ENCODE results near the gene HOMEZ. TPM values are rescaled to one million over a fixed set of nuclear protein-coding genes. Genes with fewer than 3 reads are reported as not detected.
A peak's percentile ranks its signal among the peaks of the same experiment; 100 is the strongest.

HOMEZ gene
- total and polyA plus RNA-seq, 2 experiments from 2014 or later = 5.3 to 7.9 TPM

DNA sequence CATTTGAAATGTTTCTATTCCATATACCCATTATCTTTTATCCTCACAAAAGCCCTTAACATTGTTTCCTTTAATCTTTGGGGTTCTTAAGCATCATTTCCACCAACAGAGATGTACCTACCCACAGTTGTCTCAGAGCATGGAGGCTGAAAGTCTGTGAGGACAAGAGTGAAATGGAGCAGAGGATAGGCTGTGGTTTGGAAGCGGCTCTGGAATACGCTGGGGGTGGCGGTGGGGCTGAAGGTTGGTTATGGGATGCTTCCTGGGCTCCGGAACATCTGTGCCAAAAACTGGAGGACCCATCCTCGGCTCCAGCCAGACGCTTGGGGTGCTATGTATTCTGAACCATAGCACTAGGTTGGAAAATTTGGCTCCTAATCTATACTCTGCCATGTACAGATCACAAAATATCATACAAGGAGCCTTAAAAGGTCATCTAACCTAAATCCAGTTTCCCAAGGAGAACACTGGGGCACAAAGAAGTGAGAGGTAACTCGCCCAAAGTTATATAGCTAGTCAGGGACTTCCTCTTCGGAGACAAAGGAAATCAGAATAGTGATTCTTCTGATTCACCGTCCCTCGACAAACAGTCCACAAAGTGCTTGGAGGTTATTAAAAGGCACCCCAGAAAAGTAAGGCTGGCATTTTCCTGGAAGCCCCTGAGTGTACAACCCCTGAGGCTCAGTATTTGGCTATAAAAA is 14.2 kb upstream of the HOMEZ start:
- peaks cover 14% of the 10 kb centered on the region for H4K20me1 ChIP-seq (replicated peaks; ENCODE audit: insufficient read depth)
- peak overlapping the region; percentile 90 for H3K4me2 ChIP-seq
- no peaks in the 10 kb centered on the region for H3K36me3 ChIP-seq (ENCODE audit: insufficient read depth)
- peaks cover 10% of the 10 kb centered on the region for H3K4me1 ChIP-seq (ENCODE audit: insufficient read depth)
- H3K27ac ChIP-seq (ENCODE audit: low read depth) = no peak overlapping the region
- no peak for TF ChIP-seq STAT1 (IDR thresholded peaks at IDR 0.05; ENCODE audit: unreplicated experiment)
- TF ChIP-seq, protein P1, sequence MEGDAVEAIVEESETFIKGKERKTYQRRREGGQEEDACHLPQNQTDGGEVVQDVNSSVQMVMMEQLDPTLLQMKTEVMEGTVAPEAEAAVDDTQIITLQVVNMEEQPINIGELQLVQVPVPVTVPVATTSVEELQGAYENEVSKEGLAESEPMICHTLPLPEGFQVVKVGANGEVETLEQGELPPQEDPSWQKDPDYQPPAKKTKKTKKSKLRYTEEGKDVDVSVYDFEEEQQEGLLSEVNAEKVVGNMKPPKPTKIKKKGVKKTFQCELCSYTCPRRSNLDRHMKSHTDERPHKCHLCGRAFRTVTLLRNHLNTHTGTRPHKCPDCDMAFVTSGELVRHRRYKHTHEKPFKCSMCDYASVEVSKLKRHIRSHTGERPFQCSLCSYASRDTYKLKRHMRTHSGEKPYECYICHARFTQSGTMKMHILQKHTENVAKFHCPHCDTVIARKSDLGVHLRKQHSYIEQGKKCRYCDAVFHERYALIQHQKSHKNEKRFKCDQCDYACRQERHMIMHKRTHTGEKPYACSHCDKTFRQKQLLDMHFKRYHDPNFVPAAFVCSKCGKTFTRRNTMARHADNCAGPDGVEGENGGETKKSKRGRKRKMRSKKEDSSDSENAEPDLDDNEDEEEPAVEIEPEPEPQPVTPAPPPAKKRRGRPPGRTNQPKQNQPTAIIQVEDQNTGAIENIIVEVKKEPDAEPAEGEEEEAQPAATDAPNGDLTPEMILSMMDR (conservative IDR thresholded peaks at IDR 0.05; ENCODE audit: low read depth in 2 of 2) = no peak
- no peak for TF ChIP-seq NANOG (IDR thresholded peaks at IDR 0.05; ENCODE audit: borderline replicate concordance)
- no peak for TF ChIP-seq ZNF331 (CRISPR knock-in tag; IDR thresholded peaks at IDR 0.05; ENCODE audit: low read depth)
- TF ChIP-seq JUNB (IDR thresholded peaks at IDR 0.05; ENCODE audit: unreplicated experiment) = no peak
- TF ChIP-seq EZH2 (IDR thresholded peaks at IDR 0.05; ENCODE audit: low read depth, unreplicated experiment) = no peak
- TF ChIP-seq, protein P2, sequence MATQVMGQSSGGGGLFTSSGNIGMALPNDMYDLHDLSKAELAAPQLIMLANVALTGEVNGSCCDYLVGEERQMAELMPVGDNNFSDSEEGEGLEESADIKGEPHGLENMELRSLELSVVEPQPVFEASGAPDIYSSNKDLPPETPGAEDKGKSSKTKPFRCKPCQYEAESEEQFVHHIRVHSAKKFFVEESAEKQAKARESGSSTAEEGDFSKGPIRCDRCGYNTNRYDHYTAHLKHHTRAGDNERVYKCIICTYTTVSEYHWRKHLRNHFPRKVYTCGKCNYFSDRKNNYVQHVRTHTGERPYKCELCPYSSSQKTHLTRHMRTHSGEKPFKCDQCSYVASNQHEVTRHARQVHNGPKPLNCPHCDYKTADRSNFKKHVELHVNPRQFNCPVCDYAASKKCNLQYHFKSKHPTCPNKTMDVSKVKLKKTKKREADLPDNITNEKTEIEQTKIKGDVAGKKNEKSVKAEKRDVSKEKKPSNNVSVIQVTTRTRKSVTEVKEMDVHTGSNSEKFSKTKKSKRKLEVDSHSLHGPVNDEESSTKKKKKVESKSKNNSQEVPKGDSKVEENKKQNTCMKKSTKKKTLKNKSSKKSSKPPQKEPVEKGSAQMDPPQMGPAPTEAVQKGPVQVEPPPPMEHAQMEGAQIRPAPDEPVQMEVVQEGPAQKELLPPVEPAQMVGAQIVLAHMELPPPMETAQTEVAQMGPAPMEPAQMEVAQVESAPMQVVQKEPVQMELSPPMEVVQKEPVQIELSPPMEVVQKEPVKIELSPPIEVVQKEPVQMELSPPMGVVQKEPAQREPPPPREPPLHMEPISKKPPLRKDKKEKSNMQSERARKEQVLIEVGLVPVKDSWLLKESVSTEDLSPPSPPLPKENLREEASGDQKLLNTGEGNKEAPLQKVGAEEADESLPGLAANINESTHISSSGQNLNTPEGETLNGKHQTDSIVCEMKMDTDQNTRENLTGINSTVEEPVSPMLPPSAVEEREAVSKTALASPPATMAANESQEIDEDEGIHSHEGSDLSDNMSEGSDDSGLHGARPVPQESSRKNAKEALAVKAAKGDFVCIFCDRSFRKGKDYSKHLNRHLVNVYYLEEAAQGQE (IDR thresholded peaks at IDR 0.05; ENCODE audit: unreplicated experiment) = no peak
- TF ChIP-seq CREB1 (CRISPR knock-in tag; IDR thresholded peaks at IDR 0.05; ENCODE audit: low read depth) = no peak
- TF ChIP-seq POLR2AphosphoS5 (IDR thresholded peaks at IDR 0.05; ENCODE audit: low read depth) = no peak
- TF ChIP-seq, protein P3, sequence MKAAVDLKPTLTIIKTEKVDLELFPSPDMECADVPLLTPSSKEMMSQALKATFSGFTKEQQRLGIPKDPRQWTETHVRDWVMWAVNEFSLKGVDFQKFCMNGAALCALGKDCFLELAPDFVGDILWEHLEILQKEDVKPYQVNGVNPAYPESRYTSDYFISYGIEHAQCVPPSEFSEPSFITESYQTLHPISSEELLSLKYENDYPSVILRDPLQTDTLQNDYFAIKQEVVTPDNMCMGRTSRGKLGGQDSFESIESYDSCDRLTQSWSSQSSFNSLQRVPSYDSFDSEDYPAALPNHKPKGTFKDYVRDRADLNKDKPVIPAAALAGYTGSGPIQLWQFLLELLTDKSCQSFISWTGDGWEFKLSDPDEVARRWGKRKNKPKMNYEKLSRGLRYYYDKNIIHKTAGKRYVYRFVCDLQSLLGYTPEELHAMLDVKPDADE (IDR thresholded peaks at IDR 0.05) = no peak
- no peak for TF ChIP-seq ZNF114 (CRISPR knock-in tag; IDR thresholded peaks at IDR 0.05)
- no peak for TF ChIP-seq EZH2phosphoT487 (IDR thresholded peaks at IDR 0.05; ENCODE audit: unreplicated experiment)
- TF ChIP-seq, protein P4, sequence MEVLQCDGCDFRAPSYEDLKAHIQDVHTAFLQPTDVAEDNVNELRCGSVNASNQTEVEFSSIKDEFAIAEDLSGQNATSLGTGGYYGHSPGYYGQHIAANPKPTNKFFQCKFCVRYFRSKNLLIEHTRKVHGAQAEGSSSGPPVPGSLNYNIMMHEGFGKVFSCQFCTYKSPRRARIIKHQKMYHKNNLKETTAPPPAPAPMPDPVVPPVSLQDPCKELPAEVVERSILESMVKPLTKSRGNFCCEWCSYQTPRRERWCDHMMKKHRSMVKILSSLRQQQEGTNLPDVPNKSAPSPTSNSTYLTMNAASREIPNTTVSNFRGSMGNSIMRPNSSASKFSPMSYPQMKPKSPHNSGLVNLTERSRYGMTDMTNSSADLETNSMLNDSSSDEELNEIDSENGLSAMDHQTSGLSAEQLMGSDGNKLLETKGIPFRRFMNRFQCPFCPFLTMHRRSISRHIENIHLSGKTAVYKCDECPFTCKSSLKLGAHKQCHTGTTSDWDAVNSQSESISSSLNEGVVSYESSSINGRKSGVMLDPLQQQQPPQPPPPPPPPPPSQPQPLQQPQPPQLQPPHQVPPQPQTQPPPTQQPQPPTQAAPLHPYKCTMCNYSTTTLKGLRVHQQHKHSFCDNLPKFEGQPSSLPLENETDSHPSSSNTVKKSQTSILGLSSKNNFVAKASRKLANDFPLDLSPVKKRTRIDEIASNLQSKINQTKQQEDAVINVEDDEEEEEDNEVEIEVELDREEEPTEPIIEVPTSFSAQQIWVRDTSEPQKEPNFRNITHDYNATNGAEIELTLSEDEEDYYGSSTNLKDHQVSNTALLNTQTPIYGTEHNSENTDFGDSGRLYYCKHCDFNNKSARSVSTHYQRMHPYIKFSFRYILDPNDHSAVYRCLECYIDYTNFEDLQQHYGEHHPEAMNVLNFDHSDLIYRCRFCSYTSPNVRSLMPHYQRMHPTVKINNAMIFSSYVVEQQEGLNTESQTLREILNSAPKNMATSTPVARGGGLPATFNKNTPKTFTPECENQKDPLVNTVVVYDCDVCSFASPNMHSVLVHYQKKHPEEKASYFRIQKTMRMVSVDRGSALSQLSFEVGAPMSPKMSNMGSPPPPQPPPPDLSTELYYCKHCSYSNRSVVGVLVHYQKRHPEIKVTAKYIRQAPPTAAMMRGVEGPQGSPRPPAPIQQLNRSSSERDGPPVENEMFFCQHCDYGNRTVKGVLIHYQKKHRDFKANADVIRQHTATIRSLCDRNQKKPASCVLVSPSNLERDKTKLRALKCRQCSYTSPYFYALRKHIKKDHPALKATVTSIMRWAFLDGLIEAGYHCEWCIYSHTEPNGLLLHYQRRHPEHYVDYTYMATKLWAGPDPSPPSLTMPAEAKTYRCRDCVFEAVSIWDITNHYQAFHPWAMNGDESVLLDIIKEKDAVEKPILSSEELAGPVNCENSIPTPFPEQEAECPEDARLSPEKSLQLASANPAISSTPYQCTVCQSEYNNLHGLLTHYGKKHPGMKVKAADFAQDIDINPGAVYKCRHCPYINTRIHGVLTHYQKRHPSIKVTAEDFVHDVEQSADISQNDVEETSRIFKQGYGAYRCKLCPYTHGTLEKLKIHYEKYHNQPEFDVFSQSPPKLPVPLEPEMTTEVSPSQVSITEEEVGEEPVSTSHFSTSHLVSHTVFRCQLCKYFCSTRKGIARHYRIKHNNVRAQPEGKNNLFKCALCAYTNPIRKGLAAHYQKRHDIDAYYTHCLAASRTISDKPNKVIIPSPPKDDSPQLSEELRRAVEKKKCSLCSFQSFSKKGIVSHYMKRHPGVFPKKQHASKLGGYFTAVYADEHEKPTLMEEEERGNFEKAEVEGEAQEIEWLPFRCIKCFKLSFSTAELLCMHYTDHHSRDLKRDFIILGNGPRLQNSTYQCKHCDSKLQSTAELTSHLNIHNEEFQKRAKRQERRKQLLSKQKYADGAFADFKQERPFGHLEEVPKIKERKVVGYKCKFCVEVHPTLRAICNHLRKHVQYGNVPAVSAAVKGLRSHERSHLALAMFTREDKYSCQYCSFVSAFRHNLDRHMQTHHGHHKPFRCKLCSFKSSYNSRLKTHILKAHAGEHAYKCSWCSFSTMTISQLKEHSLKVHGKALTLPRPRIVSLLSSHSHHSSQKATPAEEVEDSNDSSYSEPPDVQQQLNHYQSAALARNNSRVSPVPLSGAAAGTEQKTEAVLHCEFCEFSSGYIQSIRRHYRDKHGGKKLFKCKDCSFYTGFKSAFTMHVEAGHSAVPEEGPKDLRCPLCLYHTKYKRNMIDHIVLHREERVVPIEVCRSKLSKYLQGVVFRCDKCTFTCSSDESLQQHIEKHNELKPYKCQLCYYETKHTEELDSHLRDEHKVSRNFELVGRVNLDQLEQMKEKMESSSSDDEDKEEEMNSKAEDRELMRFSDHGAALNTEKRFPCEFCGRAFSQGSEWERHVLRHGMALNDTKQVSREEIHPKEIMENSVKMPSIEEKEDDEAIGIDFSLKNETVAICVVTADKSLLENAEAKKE (CRISPR knock-in tag; IDR thresholded peaks at IDR 0.05) = no peak
- Mint-ChIP-seq H3K9me3 (no peaks in the 10 kb centered on the region; the same call in 2 of the 3 replicates), H3K4me1 (peaks cover 6% of the 10 kb centered on the region), H3K4me3 (peak overlapping the region; percentile 88), H3K27ac (no peak overlapping the region), H3K36me3 (ENCODE audit: low read depth) (no peaks in the 10 kb centered on the region), H3K27me3 (ENCODE audit: insufficient read depth, low read depth, poor library complexity) (peaks cover 67% of the 10 kb centered on the region)
- H2AFZ ChIP-seq = no peak overlapping the region
- peak overlapping the region; percentile 90 for H3K4me3 ChIP-seq
- DNase-seq (ENCODE audit: low spot score) (no peak), ATAC-seq (no peak)
- H3F3A ChIP-seq (replicated peaks; ENCODE audit: low read depth) = peaks cover 8% of the 10 kb centered on the region; the same call in 1 of the 2 replicates
- no peaks in the 10 kb centered on the region for H3K9me2 ChIP-seq (ENCODE audit: insufficient read depth)
- no peaks in the 10 kb centered on the region for H3K79me2 ChIP-seq (replicated peaks; ENCODE audit: insufficient read depth)
- peaks cover 84% of the 10 kb centered on the region for H3K27me3 ChIP-seq (ENCODE audit: insufficient read depth)
